IMR-90 (cell line): ENCODE results near the gene LRRC8E. TPM values are rescaled to one million over a fixed set of nuclear protein-coding genes. Genes with fewer than 3 reads are reported as not detected.

ENCODE experiments used
- ATAC-seq: fragments of 200-7000 bp; cut with Tn5 transposase; 2 replicates; pipeline ENCODE4 v1.9.1; 2020; ENCODE audit warnings: low read depth, mild to moderate bottlenecking, moderate library complexity
- BruUV-seq: library from RNA; stranded (reverse); fragments of 400-500 nt; replicated peaks from 2 replicates; lab custom pipeline; 2021; lab: Mats Ljungman, UMichigan
- CTCF ChIA-PET: fragments of 300-600 bp; formaldehyde crosslinking; extraction: SDS; loops from one replicate; lab custom pipeline; 2021; ENCODE audit warnings: antibody characterized with exemption; lab: Yijun Ruan, JAX
- POLR2A ChIA-PET: fragments of 300-600 bp; sonication (Branson Sonifier 250); formaldehyde crosslinking; loops from one replicate; lab custom pipeline; 2022; ENCODE audit warnings: antibody characterized with exemption; ENCODE audit not compliant: unreplicated experiment; lab: Charles Lee
- DNase-seq: peaks from one replicate; pipeline ENCODE4 v3.0.0; 2013
- H2AFZ ChIP-seq: replicated peaks from 2 replicates; pipeline ENCODE3; 2013; ENCODE audit warnings: low read length, mild to moderate bottlenecking; ENCODE audit not compliant: poor library complexity
- H2AK5ac ChIP-seq: 2 replicates; pipeline ENCODE4 v1.6.1; 2013; ENCODE audit warnings: low read depth, low read length, inconsistent platforms
- H2AK9ac ChIP-seq: replicated peaks from 2 replicates; pipeline ENCODE3; 2013; ENCODE audit warnings: mild to moderate bottlenecking, low read depth, low read length, moderate library complexity; ENCODE audit not compliant: poor library complexity
- H2BK120ac ChIP-seq: 2 replicates; pipeline ENCODE4 v1.6.1; 2013; ENCODE audit warnings: low read depth, low read length, inconsistent platforms
- H2BK15ac ChIP-seq: 3 replicates; pipeline ENCODE4 v1.6.1; 2013; ENCODE audit warnings: low read depth, low read length, inconsistent platforms
- H2BK20ac ChIP-seq: 2 replicates; pipeline ENCODE4 v1.6.1; 2013; ENCODE audit warnings: low read depth, mild to moderate bottlenecking, inconsistent platforms, low read length, moderate library complexity
- H2BK5ac ChIP-seq: 2 replicates; pipeline ENCODE4 v1.6.1; 2013; ENCODE audit warnings: mild to moderate bottlenecking, low read depth, low read length, inconsistent platforms; ENCODE audit not compliant: poor library complexity, severe bottlenecking
- H3K14ac ChIP-seq: replicated peaks from 2 replicates; pipeline ENCODE4 v1.6.1; 2013; ENCODE audit warnings: low read depth, low read length, inconsistent platforms
- H3K18ac ChIP-seq: 2 replicates; pipeline ENCODE4 v1.6.1; 2013; ENCODE audit warnings: low read depth, low read length, control low read depth
- H3K23ac ChIP-seq: 2 replicates; pipeline ENCODE4 v1.6.1; 2013; ENCODE audit warnings: low read depth, low read length, inconsistent platforms
- H3K27ac ChIP-seq: 2 replicates; pipeline ENCODE4 v1.5.1; 2013; ENCODE audit warnings: mild to moderate bottlenecking, control low read depth, low read length; ENCODE audit not compliant: insufficient read depth
- H3K27me3 ChIP-seq: 2 replicates; pipeline ENCODE4 v1.6.1; 2013; ENCODE audit warnings: low read length; ENCODE audit not compliant: control insufficient read depth, insufficient read depth
- H3K36me3 ChIP-seq: 2 replicates; pipeline ENCODE4 v1.6.1; 2013; ENCODE audit warnings: low read length, mixed read lengths; ENCODE audit not compliant: control insufficient read depth, insufficient read depth
- H3K4ac ChIP-seq: 2 replicates; pipeline ENCODE4 v1.6.1; 2013; ENCODE audit warnings: low read depth, low read length, inconsistent platforms
- H3K4me1 ChIP-seq: 2 replicates; pipeline ENCODE4 v1.6.1; 2013; ENCODE audit warnings: low read length, mixed read lengths; ENCODE audit not compliant: control insufficient read depth, insufficient read depth
- H3K4me2 ChIP-seq: 2 replicates; pipeline ENCODE4 v1.6.1; 2013; ENCODE audit warnings: low read depth, mild to moderate bottlenecking, control low read depth, low read length, moderate library complexity
- H3K4me3 ChIP-seq: 2 replicates; pipeline ENCODE4 v1.5.1; 2013; ENCODE audit warnings: low read depth, mild to moderate bottlenecking, control low read depth, low read length, moderate library complexity; ENCODE audit not compliant: insufficient read depth
- H3K56ac ChIP-seq: 2 replicates; pipeline ENCODE4 v1.6.1; 2013; ENCODE audit warnings: low read length, inconsistent platforms; ENCODE audit not compliant: insufficient read depth; ENCODE audit errors: extremely low read depth
- H3K79me1 ChIP-seq, 2 experiments: 2 replicates each; pipeline ENCODE4 v1.6.1; 2013; ENCODE audit warnings: low read length in 2 of 2, inconsistent platforms in 1 of 2, low read depth in 1 of 2
- H3K9ac ChIP-seq: 2 replicates; pipeline ENCODE4 v1.6.1; 2013; ENCODE audit warnings: low read depth, low read length, control low read depth
- H3K9me1 ChIP-seq: 2 replicates; pipeline ENCODE4 v1.6.1; 2013; ENCODE audit warnings: low read length, inconsistent platforms; ENCODE audit not compliant: insufficient read depth
- H3K9me3 ChIP-seq: 2 replicates; pipeline ENCODE4 v1.6.1; 2013; ENCODE audit warnings: low read length; ENCODE audit not compliant: control insufficient read depth, insufficient read depth
- H4K20me1 ChIP-seq: 2 replicates; pipeline ENCODE4 v1.6.1; 2013; ENCODE audit warnings: low read length, inconsistent platforms; ENCODE audit not compliant: insufficient read depth
- H4K5ac ChIP-seq: 2 replicates; pipeline ENCODE4 v1.6.1; 2013; ENCODE audit warnings: mild to moderate bottlenecking, low read depth, low read length, control low read depth
- H4K8ac ChIP-seq, 2 experiments: 2 replicates each; pipeline ENCODE4 v1.6.1; 2013; ENCODE audit warnings: low read depth in 2 of 2, low read length in 2 of 2, control low read depth in 1 of 2, inconsistent platforms in 1 of 2
- H4K91ac ChIP-seq: 2 replicates; pipeline ENCODE4 v1.6.1; 2013; ENCODE audit warnings: low read depth, low read length, inconsistent platforms; ENCODE audit not compliant: insufficient read depth
- BHLHE40 ChIP-seq: fragments of 150-350 bp; IDR thresholded peaks from 2 replicates; pipeline ENCODE4 v1.6.1; 2016; ENCODE audit warnings: mild to moderate bottlenecking, low read depth, low read length
- CEBPB ChIP-seq: IDR thresholded peaks from 2 replicates; pipeline ENCODE4 v1.6.1; 2012; ENCODE audit warnings: low read depth, low read length, improper control_type of control experiment
- CHD1 ChIP-seq: IDR thresholded peaks from 2 replicates; pipeline ENCODE4 v1.6.1; 2012; ENCODE audit warnings: low read depth, low read length, improper control_type of control experiment
- FOS ChIP-seq: fragments of 150-350 bp; IDR thresholded peaks from 2 replicates; pipeline ENCODE4 v1.6.1; 2016; ENCODE audit warnings: low read depth, low read length
- MAFK ChIP-seq: IDR thresholded peaks from 2 replicates; pipeline ENCODE4 v1.6.1; 2012; ENCODE audit warnings: low read depth, low read length, improper control_type of control experiment
- MAZ ChIP-seq: IDR thresholded peaks from 2 replicates; pipeline ENCODE4 v1.6.1; 2012; ENCODE audit warnings: low read depth, mild to moderate bottlenecking, low read length, improper control_type of control experiment, moderate library complexity, borderline replicate concordance
- MXI1 ChIP-seq: IDR thresholded peaks from 2 replicates; pipeline ENCODE4 v1.6.1; 2012; ENCODE audit warnings: low read depth, mild to moderate bottlenecking, low read length, moderate library complexity, borderline replicate concordance
- NFE2L2 ChIP-seq: fragments of 150-350 bp; IDR thresholded peaks from 2 replicates; pipeline ENCODE4 v1.6.1; 2016; ENCODE audit warnings: low read depth, mild to moderate bottlenecking, low read length
- POLR2A ChIP-seq: IDR thresholded peaks from 2 replicates; pipeline ENCODE4 v1.6.1; 2012; ENCODE audit warnings: mild to moderate bottlenecking, low read depth, low read length
- RAD21 ChIP-seq: IDR thresholded peaks from 2 replicates; pipeline ENCODE4 v1.6.1; 2012; ENCODE audit warnings: low read length, improper control_type of control experiment
- RCOR1 ChIP-seq: IDR thresholded peaks from 2 replicates; pipeline ENCODE4 v1.6.1; 2012; ENCODE audit warnings: mild to moderate bottlenecking, low read length, improper control_type of control experiment; ENCODE audit not compliant: insufficient replicate concordance
- RFX5 ChIP-seq: IDR thresholded peaks from 2 replicates; pipeline ENCODE4 v1.8.0; 2012; ENCODE audit warnings: low read depth, mild to moderate bottlenecking, low read length, moderate library complexity
- SMC3 ChIP-seq: fragments of 150-350 bp; IDR thresholded peaks from 2 replicates; pipeline ENCODE4 v1.6.1; 2016; ENCODE audit warnings: low read depth, mild to moderate bottlenecking, antibody characterized with exemption, low read length, moderate library complexity
- WGBS, 2 experiments: methylation state at CpG; one replicate each; pipeline versions ENCODE4 v1.1.5 to v1.1.7; 2013; ENCODE audit warnings: missing lambda C conversion rate in 2 of 2; ENCODE audit not compliant: insufficient read length in 1 of 2; ENCODE audit errors: extremely low coverage in 2 of 2; 5-methylcytosine and 5-hydroxymethylcytosine counted together
- dilution Hi-C: fragments of 300-500 bp; cut with HindIII; formaldehyde crosslinking; loops from one replicate; pipeline ENCODE4 v1.14.3; 2018; ENCODE audit warnings: low sequenced_read_pairs; ENCODE audit not compliant: unreplicated experiment
- in situ Hi-C: fragments of 300-500 bp; cut with MboI; formaldehyde crosslinking; loops from 3 replicates; pipeline ENCODE4 v1.14.3; 2019; ENCODE audit warnings: low sequenced_read_pairs, inconsistent platforms, mixed read lengths
- intact Hi-C: fragments of 100-400 bp; cut with micrococcal nuclease; formaldehyde crosslinking; loops from 2 replicates; pipeline ENCODE4 v1.10.0; 2022
- polyA plus RNA-seq, 3 experiments: library from polyadenylated mRNA; depleted of rRNA; stranded (reverse); fragments of >200 nt; gene quantifications; 2 replicates each; pipeline ENCODE4 v1.2.3, GENCODE V29; 2012; ENCODE audit warnings: low replicate concordance in 1 of 3
- total RNA-seq: library from RNA; depleted of rRNA; stranded (reverse); fragments of >200 nt; gene quantifications from 2 replicates; pipeline ENCODE4 v1.2.3, GENCODE V29; 2012
- TF ChIP-seq, protein P1 (sequence below): fragments of 150-350 bp; IDR thresholded peaks from 2 replicates; pipeline ENCODE4 v1.6.1; 2017; ENCODE audit warnings: mild to moderate bottlenecking, antibody characterized with exemption, low read length, low read depth
- TF ChIP-seq, protein P2 (sequence below): fragments of 150-350 bp; IDR thresholded peaks from 2 replicates; pipeline ENCODE4 v1.6.1; 2016; ENCODE audit warnings: low read depth, mild to moderate bottlenecking, low read length, moderate library complexity, borderline replicate concordance
- TF ChIP-seq, protein P3 (sequence below): conservative IDR thresholded peaks from 2 replicates; pipeline ENCODE4 v1.5.1; 2012; ENCODE audit warnings: mild to moderate bottlenecking, low read depth, low read length, improper control_type of control experiment

The LRRC8E gene
- total and polyA plus RNA-seq, 2 of the 4 experiments (the other 2 are of a cell fraction), result 6.4 to 7.2 TPM

DNA sequence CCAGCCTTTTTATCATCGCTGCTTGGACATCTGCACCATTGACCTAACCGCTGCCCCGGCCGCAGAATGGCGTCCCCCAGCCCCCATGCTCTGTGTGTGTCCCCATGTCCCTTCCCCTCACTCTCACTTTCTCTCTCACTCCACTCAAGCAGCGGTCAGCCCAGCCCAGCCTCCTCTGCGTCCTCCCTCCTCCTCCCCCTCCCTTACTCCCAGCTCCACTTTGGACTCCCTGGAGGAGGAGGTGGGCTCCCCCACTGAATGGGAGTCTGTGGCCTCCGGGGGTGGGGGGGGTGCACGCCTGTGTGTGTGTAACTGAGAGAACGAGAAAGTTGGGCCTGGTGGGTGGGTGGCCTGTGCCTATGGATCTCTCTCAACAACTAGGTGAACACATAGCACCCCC, 17.5 kb downstream of the LRRC8E start:
- H3K9me1 ChIP-seq, result peaks cover 11% of the 10 kb centered on the region
- H3K4ac ChIP-seq, result no peak overlapping the region
- H3K56ac ChIP-seq, result no peak overlapping the region
- H3K9ac ChIP-seq, result no peak overlapping the region
- no TSS peak for BruUV-seq
- no peak overlapping the region for H3K14ac ChIP-seq
- peaks cover 50% of the 10 kb centered on the region for H4K20me1 ChIP-seq
- no peak overlapping the region for H2BK15ac ChIP-seq
- H3K36me3 ChIP-seq, result peaks cover 19% of the 10 kb centered on the region
- dilution Hi-C loops (no loop called here), in situ Hi-C loops (no loop called here), intact Hi-C loops (no loop called here)
- no peak overlapping the region for H2BK20ac ChIP-seq
- ChIA-PET POLR2A (no interaction called here), CTCF (no interaction called here)
- DNase-seq (no peak), ATAC-seq (no peak)
- H3K27me3 ChIP-seq, result no peaks in the 10 kb centered on the region
- H3K4me3 ChIP-seq, result no peak overlapping the region
- H3K9me3 ChIP-seq, result no peaks in the 10 kb centered on the region
- peaks cover 10% of the 10 kb centered on the region for H3K4me1 ChIP-seq
- H4K8ac ChIP-seq, result no peak overlapping the region
- no peak overlapping the region for H2BK120ac ChIP-seq
- no peak overlapping the region for H2BK5ac ChIP-seq
- no peak overlapping the region for H2AFZ ChIP-seq
- no peak overlapping the region for H3K23ac ChIP-seq
- no peak overlapping the region for H2AK9ac ChIP-seq
- no peak overlapping the region for H3K4me2 ChIP-seq
- no peak overlapping the region for H3K27ac ChIP-seq
- H2AK5ac ChIP-seq, result no peak overlapping the region
- TF ChIP-seq RCOR1, result no peak
- TF ChIP-seq MAZ, result no peak
- TF ChIP-seq, protein P1, sequence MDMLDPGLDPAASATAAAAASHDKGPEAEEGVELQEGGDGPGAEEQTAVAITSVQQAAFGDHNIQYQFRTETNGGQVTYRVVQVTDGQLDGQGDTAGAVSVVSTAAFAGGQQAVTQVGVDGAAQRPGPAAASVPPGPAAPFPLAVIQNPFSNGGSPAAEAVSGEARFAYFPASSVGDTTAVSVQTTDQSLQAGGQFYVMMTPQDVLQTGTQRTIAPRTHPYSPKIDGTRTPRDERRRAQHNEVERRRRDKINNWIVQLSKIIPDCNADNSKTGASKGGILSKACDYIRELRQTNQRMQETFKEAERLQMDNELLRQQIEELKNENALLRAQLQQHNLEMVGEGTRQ, result no peak
- no peak for TF ChIP-seq FOS
- no peak for TF ChIP-seq MAFK
- TF ChIP-seq, protein P2, sequence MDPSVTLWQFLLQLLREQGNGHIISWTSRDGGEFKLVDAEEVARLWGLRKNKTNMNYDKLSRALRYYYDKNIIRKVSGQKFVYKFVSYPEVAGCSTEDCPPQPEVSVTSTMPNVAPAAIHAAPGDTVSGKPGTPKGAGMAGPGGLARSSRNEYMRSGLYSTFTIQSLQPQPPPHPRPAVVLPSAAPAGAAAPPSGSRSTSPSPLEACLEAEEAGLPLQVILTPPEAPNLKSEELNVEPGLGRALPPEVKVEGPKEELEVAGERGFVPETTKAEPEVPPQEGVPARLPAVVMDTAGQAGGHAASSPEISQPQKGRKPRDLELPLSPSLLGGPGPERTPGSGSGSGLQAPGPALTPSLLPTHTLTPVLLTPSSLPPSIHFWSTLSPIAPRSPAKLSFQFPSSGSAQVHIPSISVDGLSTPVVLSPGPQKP, result no peak
- TF ChIP-seq RFX5, result no peak
- no peak for TF ChIP-seq CHD1
- TF ChIP-seq SMC3, result no peak
- no peak for TF ChIP-seq RAD21
- no peak for TF ChIP-seq CEBPB
- TF ChIP-seq, protein P3, sequence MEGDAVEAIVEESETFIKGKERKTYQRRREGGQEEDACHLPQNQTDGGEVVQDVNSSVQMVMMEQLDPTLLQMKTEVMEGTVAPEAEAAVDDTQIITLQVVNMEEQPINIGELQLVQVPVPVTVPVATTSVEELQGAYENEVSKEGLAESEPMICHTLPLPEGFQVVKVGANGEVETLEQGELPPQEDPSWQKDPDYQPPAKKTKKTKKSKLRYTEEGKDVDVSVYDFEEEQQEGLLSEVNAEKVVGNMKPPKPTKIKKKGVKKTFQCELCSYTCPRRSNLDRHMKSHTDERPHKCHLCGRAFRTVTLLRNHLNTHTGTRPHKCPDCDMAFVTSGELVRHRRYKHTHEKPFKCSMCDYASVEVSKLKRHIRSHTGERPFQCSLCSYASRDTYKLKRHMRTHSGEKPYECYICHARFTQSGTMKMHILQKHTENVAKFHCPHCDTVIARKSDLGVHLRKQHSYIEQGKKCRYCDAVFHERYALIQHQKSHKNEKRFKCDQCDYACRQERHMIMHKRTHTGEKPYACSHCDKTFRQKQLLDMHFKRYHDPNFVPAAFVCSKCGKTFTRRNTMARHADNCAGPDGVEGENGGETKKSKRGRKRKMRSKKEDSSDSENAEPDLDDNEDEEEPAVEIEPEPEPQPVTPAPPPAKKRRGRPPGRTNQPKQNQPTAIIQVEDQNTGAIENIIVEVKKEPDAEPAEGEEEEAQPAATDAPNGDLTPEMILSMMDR, result no peak
- no peak for TF ChIP-seq POLR2A
- no peak for TF ChIP-seq BHLHE40
- TF ChIP-seq MXI1, result no peak
- no peak for TF ChIP-seq NFE2L2
- H4K5ac ChIP-seq, result no peak overlapping the region
- H3K18ac ChIP-seq, result no peak overlapping the region
- peaks cover 14 to 52% of the 10 kb centered on the region in 2 experiments; a peak in 3 of 4 replicates for H3K79me1 ChIP-seq
- H4K91ac ChIP-seq, result no peak overlapping the region
- 100% methylated on average over 1 of the region's 10 CpGs; no CpG with 5 or more reads in 1 of the 2 experiments for WGBS, 2 experiments
